CD14-positive monocyte (primary cell): ENCODE measurements around the gene ICAM5. TPM values are rescaled to one million over a fixed set of nuclear protein-coding genes. Genes with fewer than 3 reads are reported as not detected.

Source experiments
- DNase-seq, 3 donors: peaks; one replicate each; pipeline ENCODE4 v3.0.0-alpha.2; 2011 to 2022
- H2AFZ ChIP-seq: 2 replicates; pipeline ENCODE4 v1.6.0; 2012; ENCODE audit warnings: mild to moderate bottlenecking, low read depth, low read length, inconsistent platforms; ENCODE audit not compliant: insufficient read depth, poor library complexity, severe bottlenecking
- H3K27ac ChIP-seq, 2 donors: 1 replicate in 1 of 2; 2 replicates in 1 of 2; pipeline ENCODE4 v1.5.1; 2012 to 2013; ENCODE audit warnings: low read length in 2 of 2, control low read depth in 1 of 2, inconsistent platforms in 1 of 2, low read depth in 1 of 2, mild to moderate bottlenecking in 1 of 2
- H3K27me3 ChIP-seq, 2 donors: one replicate each; pipeline versions ENCODE4 v1.6.0 to v1.6.1; 2011 to 2013; ENCODE audit warnings: low read length in 2 of 2; ENCODE audit not compliant: control insufficient read depth in 2 of 2, insufficient read depth in 2 of 2
- H3K36me3 ChIP-seq, 2 donors: replicated peaks in 1 of 2; 1 replicate in 1 of 2; 2 replicates in 1 of 2; pipeline versions ENCODE4 v1.5.1 to v1.6.1; 2012 to 2013; ENCODE audit warnings: low read length in 2 of 2, control low read depth in 1 of 2, inconsistent platforms in 1 of 2, mild to moderate bottlenecking in 1 of 2; ENCODE audit not compliant: insufficient read depth in 2 of 2, control insufficient read depth in 1 of 2
- H3K4me1 ChIP-seq, 2 donors: 1 replicate in 1 of 2; 2 replicates in 1 of 2; pipeline versions ENCODE4 v1.5.1 to v1.6.1; 2012 to 2013; ENCODE audit warnings: low read length in 2 of 2, control low read depth in 1 of 2, inconsistent platforms in 1 of 2, mild to moderate bottlenecking in 1 of 2, moderate library complexity in 1 of 2; ENCODE audit not compliant: insufficient read depth in 2 of 2, control insufficient read depth in 1 of 2
- H3K4me2 ChIP-seq: replicated peaks from 2 replicates; pipeline ENCODE3; 2012; ENCODE audit warnings: low read length, moderate library complexity, mild to moderate bottlenecking; ENCODE audit not compliant: poor library complexity, severe bottlenecking; ENCODE audit errors: extremely low read depth
- H3K4me3 ChIP-seq, 3 experiments: fragments of 200-600 bp in 1 of 3; sonication (generic) in 1 of 3; replicated peaks in 1 of 3; 1 replicate in 2 of 3; 2 replicates in 1 of 3; pipeline ENCODE4 v1.5.1; 2011 to 2013; ENCODE audit warnings: low read length in 3 of 3, mild to moderate bottlenecking in 3 of 3, control low read depth in 2 of 3, low read depth in 2 of 3, inconsistent platforms in 1 of 3, moderate library complexity in 1 of 3
- H3K79me2 ChIP-seq: 2 replicates; pipeline ENCODE4 v1.6.0; 2012; ENCODE audit warnings: mild to moderate bottlenecking, control low read depth, inconsistent platforms, low read length, moderate library complexity; ENCODE audit not compliant: insufficient read depth
- H3K9ac ChIP-seq: 2 replicates; pipeline ENCODE4 v1.6.0; 2017; ENCODE audit warnings: low read length, mild to moderate bottlenecking; ENCODE audit not compliant: insufficient read depth, poor library complexity, severe bottlenecking
- H3K9me3 ChIP-seq, 2 donors: replicated peaks in 1 of 2; 1 replicate in 1 of 2; 2 replicates in 1 of 2; pipeline versions ENCODE4 v1.5.1 to v1.6.1; 2012 to 2013; ENCODE audit warnings: low read length in 2 of 2, control low read depth in 1 of 2; ENCODE audit not compliant: control insufficient read depth in 1 of 2, insufficient read depth in 1 of 2
- H4K20me1 ChIP-seq: 2 replicates; pipeline ENCODE4 v1.6.0; 2012; ENCODE audit warnings: mild to moderate bottlenecking, low read length, control low read depth, moderate library complexity; ENCODE audit not compliant: insufficient read depth
- H3K27ac Mint-ChIP-seq, 7 donors: one replicate each; pipeline ENCODE4 v1.8.0; 2020; ENCODE audit warnings: mild to moderate bottlenecking in 7 of 7, mixed read lengths in 7 of 7, moderate library complexity in 6 of 7, inconsistent platforms in 2 of 7
- H3K27me3 Mint-ChIP-seq, 3 donors: one replicate each; pipeline ENCODE4 v1.8.0; 2021 to 2022; ENCODE audit warnings: low read depth in 3 of 3, mild to moderate bottlenecking in 3 of 3, mixed read lengths in 3 of 3, moderate library complexity in 3 of 3, inconsistent platforms in 1 of 3
- H3K36me3 Mint-ChIP-seq, 2 donors: one replicate each; pipeline ENCODE4 v1.8.0; 2020; ENCODE audit warnings: mixed read lengths in 2 of 2, inconsistent platforms in 1 of 2, mild to moderate bottlenecking in 1 of 2
- H3K4me1 Mint-ChIP-seq: one replicate; pipeline ENCODE4 v1.8.0; 2020; ENCODE audit warnings: mild to moderate bottlenecking, mixed read lengths
- H3K4me3 Mint-ChIP-seq, 2 donors: one replicate each; pipeline ENCODE4 v1.8.0; 2020; ENCODE audit warnings: mild to moderate bottlenecking in 2 of 2, mixed read lengths in 2 of 2, moderate library complexity in 1 of 2
- H3K9me3 Mint-ChIP-seq, 7 donors: one replicate each; pipeline ENCODE4 v1.8.0; 2020 to 2022; ENCODE audit warnings: mixed read lengths in 7 of 7, mild to moderate bottlenecking in 6 of 7, moderate library complexity in 6 of 7, inconsistent platforms in 2 of 7
- WGBS: methylation state at CpG from one replicate; pipeline ENCODE4 v1.1.5; 2013; ENCODE audit warnings: missing lambda C conversion rate; ENCODE audit not compliant: insufficient coverage; 5-methylcytosine and 5-hydroxymethylcytosine counted together
- intact Hi-C, 2 donors: fragments of 100-400 bp; cut with micrococcal nuclease; formaldehyde crosslinking; loops; one replicate each; pipeline versions ENCODE4 v1.15.0 to v1.15.1; 2023
- polyA plus RNA-seq, 3 donors: library from polyadenylated mRNA; depleted of rRNA in 1 of 3; unstranded in 2 of 3; stranded (reverse) in 1 of 3; fragments of 300-500 nt in 2 of 3; fragments of >200 nt in 1 of 3; fragmentation: Illumina TruSeq in 2 of 3; gene quantifications; 1 replicate in 2 of 3; 2 replicates in 1 of 3; pipeline ENCODE4 v1.2.3, GENCODE V29; 2012 to 2021
- TF ChIP-seq, protein P1 (sequence below): fragments of 200-600 bp; IDR thresholded peaks from one replicate; pipeline ENCODE4 v1.8.0; 2022; ENCODE audit warnings: antibody characterized with exemption, mild to moderate bottlenecking

Gene ICAM5
- polyA plus RNA-seq, 3 donors, result 0.21 to 2.1 TPM; not detected in 1

DNA sequence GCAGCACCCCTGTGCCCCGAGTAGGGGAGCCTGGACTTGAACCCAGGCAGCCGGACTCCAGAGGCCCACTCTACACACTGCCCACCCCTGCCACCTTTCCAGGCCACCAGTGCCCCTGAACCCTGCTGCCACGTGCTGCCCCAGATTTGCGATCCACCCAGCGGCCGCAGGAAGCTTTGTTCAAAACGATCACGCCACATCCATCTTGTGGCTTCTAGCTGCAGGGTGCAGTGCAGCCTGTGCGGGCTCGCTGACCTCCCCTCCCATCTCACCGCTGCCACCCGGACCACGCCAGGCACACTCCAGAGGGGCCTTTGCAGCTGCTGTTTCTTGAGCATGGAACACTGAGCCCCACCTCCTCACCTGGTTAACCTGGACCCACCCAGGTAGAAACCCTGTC lies 39.8 kb downstream of the ICAM5 start:
- peaks cover 0 to 1% (median 0%) of the 10 kb centered on the region in 3 donors for H3K27me3 Mint-ChIP-seq
- no peak overlapping the region for H3K4me2 ChIP-seq
- H3K4me1 ChIP-seq, result peaks cover 21 to 25% of the 10 kb centered on the region in 2 donors
- no peaks in the 10 kb centered on the region for H3K9me3 Mint-ChIP-seq
- DNase-seq, result no peak
- H3K27ac ChIP-seq, result no peak overlapping the region
- H3K4me3 ChIP-seq, result no peak overlapping the region
- peaks cover 21% of the 10 kb centered on the region for H3K4me1 Mint-ChIP-seq
- peaks cover 63 to 67% of the 10 kb centered on the region in 2 donors for H3K36me3 ChIP-seq
- H3K36me3 Mint-ChIP-seq, result peaks cover 48 to 68% of the 10 kb centered on the region in 2 donors
- H3K27me3 ChIP-seq, result no peaks in the 10 kb centered on the region
- peaks cover 76% of the 10 kb centered on the region for H3K79me2 ChIP-seq
- H3K27ac Mint-ChIP-seq, result no peak overlapping the region
- no peak overlapping the region for H3K9ac ChIP-seq
- peaks cover 61% of the 10 kb centered on the region for H4K20me1 ChIP-seq
- intact Hi-C loops, result no loop called here
- WGBS, result 94% methylated on average over 13 of the region's 13 CpGs
- H3K4me3 Mint-ChIP-seq, result no peak overlapping the region
- no peak overlapping the region for H2AFZ ChIP-seq
- TF ChIP-seq, protein P1, sequence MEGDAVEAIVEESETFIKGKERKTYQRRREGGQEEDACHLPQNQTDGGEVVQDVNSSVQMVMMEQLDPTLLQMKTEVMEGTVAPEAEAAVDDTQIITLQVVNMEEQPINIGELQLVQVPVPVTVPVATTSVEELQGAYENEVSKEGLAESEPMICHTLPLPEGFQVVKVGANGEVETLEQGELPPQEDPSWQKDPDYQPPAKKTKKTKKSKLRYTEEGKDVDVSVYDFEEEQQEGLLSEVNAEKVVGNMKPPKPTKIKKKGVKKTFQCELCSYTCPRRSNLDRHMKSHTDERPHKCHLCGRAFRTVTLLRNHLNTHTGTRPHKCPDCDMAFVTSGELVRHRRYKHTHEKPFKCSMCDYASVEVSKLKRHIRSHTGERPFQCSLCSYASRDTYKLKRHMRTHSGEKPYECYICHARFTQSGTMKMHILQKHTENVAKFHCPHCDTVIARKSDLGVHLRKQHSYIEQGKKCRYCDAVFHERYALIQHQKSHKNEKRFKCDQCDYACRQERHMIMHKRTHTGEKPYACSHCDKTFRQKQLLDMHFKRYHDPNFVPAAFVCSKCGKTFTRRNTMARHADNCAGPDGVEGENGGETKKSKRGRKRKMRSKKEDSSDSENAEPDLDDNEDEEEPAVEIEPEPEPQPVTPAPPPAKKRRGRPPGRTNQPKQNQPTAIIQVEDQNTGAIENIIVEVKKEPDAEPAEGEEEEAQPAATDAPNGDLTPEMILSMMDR, result no peak
- no peaks in the 10 kb centered on the region for H3K9me3 ChIP-seq

DNA sequence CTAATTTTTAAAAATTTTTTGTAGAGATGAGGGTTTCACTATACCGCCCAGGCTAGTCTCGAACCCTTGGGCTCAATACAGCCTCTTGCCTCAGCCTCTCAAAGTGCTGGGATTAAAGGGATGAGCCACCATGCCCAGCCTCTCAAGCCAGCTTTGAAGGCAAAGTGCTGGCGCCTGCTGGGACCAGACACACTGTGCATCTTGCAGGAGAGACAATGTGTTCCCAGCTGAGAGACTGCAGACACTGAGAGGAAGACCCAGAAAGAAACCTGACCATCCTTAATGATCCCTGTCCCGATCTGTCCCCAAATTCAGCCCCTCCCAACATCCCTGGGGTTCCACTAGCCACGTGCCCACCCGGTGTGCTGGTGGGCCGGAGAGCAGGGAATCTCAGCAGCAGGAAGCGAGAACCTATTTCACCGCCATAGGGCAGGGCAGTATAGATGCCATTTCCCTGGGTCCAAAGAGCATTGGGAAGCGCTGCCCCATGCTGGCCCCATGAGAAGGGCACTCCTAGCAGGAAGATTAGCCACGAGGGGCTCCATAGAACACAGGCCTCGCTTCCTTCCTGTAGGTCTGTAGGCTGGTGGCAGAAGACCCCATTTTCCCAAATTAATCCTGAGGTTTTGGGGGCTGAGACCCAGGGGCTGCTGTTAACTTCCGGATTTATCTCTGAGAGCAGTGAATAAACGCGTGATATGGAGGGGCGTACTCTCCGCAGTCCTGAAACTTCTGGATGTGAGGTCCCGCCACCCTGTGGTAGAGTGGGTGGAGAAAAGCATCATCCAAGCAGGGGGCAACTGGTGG lies 42.6 kb downstream of the ICAM5 start:
- Mint-ChIP-seq H3K27me3 (peaks cover 0 to 1% (median 0%) of the 10 kb centered on the region in 3 donors), H3K4me1 (peaks cover 32% of the 10 kb centered on the region), H3K4me3 (peak overlapping the region; percentile 94), H3K36me3 (peaks cover 46 to 64% of the 10 kb centered on the region in 2 donors), H3K27ac (peak overlapping the region; percentile 93 to 98 (median 96)), H3K9me3 (no peaks in the 10 kb centered on the region)
- Histone ChIP-seq H3K79me2 (peaks cover 95% of the 10 kb centered on the region), H4K20me1 (peaks cover 55% of the 10 kb centered on the region), H3K27me3 (no peaks in the 10 kb centered on the region), H3K9me3 (no peaks in the 10 kb centered on the region), H3K4me3 (peak overlapping the region; percentile 76 to 96 (median 87)), H3K27ac (peak overlapping the region; percentile 74 to 85), H2AFZ (peak overlapping the region; percentile 70), H3K36me3 (peaks cover 52 to 60% of the 10 kb centered on the region in 2 donors), H3K9ac (peak overlapping the region; percentile 83), H3K4me1 (peaks cover 25 to 38% of the 10 kb centered on the region in 2 donors), H3K4me2 (peak overlapping the region; percentile 95)
- WGBS, result 51% methylated on average over 12 of the region's 18 CpGs
- intact Hi-C loops, result loop anchor here (2.0 to 5.0 kb wide), 4 partner anchors 14 to 60 kb away; partner anchors contain the start of gene ICAM1 (in 2 of the 2)
- no peak for DNase-seq
- TF ChIP-seq, protein P1, result no peak
